Adipose tissue (tissue), 3 donors: Measurements from ENCODE around the gene TSPAN14. TPM values are rescaled to one million over a fixed set of nuclear protein-coding genes. Genes with fewer than 3 reads are reported as not detected.

Experiments used
- H3K27ac ChIP-seq: one replicate; pipeline ENCODE4 v1.5.1; 2013; ENCODE audit warnings: low read depth, low read length
- WGBS, 3 donors: extraction: QIAGEN DNeasy Blood & Tissue Kit; methylation state at CpG; one replicate each; pipeline ENCODE4 v1.1.7; 2013; 5-methylcytosine and 5-hydroxymethylcytosine counted together
- polyA plus RNA-seq, 3 donors: library from polyadenylated mRNA; stranded (reverse); fragments of 200-250 nt; gene quantifications; one replicate each; pipeline ENCODE4 v1.2.3, GENCODE V29; 2013
- donor health status: healthy with polysubstance abuse.
- donor health status: Bipolar disorder and iron deficiency.
- donor health status: healthy.

The TSPAN14 gene
- polyA plus RNA-seq, 3 donors, result 29.5 to 82.7 (median 36.2) TPM

- 19 to 58% (median 26%) methylated on average over 7 of the region's 7 CpGs for WGBS, 3 donors
- H3K27ac ChIP-seq, result peak overlapping the region; percentile 55
Measured at GRCh38 chr10:80497187-80498077, 43.3 kb downstream of the TSPAN14 start.

GRCh38 chr10:80498078-80498832 lies 44.1 kb downstream of the TSPAN14 start:
- H3K27ac ChIP-seq, result peak overlapping the region; percentile 73
- 19 to 40% (median 28%) methylated on average over 8 of the region's 8 CpGs for WGBS, 3 donors

- 10 to 16% (median 15%) methylated on average over 14 of the region's 14 CpGs for WGBS, 3 donors
- peak overlapping the region; percentile 73 for H3K27ac ChIP-seq
Measured at GRCh38 chr10:80498833-80499741, 45.0 kb downstream of the TSPAN14 start.

- 40 to 79% (median 49%) methylated on average over 14 of the region's 14 CpGs for WGBS, 3 donors
- peak overlapping the region; percentile 29 for H3K27ac ChIP-seq
Measured at GRCh38 chr10:80500572-80501380, 46.7 kb downstream of the TSPAN14 start.

GRCh38 chr10:80501381-80501912 lies 47.3 kb downstream of the TSPAN14 start:
- no peak overlapping the region for H3K27ac ChIP-seq
- 89 to 95% (median 92%) methylated on average over 3 of the region's 3 CpGs for WGBS, 3 donors

GRCh38 chr10:80501913-80502521 lies 47.9 kb downstream of the TSPAN14 start:
- no peak overlapping the region for H3K27ac ChIP-seq
- WGBS, 3 donors, result 68 to 87% (median 70%) methylated on average over 13 of the region's 13 CpGs

GRCh38 chr10:80502621-80503583 lies 48.8 kb downstream of the TSPAN14 start:
- peak overlapping the region; percentile 22 for H3K27ac ChIP-seq
- 72 to 90% (median 74%) methylated on average over 13 of the region's 13 CpGs for WGBS, 3 donors

- 67 to 72% (median 70%) methylated on average over 7 of the region's 7 CpGs for WGBS, 3 donors
- H3K27ac ChIP-seq, result no peak overlapping the region
Measured at GRCh38 chr10:80503584-80504157, 49.6 kb downstream of the TSPAN14 start.

GRCh38 chr10:80504158-80504811 lies 50.2 kb downstream of the TSPAN14 start:
- 39 to 47% (median 47%) methylated on average over 7 of the region's 7 CpGs for WGBS, 3 donors
- H3K27ac ChIP-seq, result no peak overlapping the region

GRCh38 chr10:80504897-80505465 lies 50.9 kb downstream of the TSPAN14 start:
- H3K27ac ChIP-seq, result no peak overlapping the region
- 51 to 74% (median 62%) methylated on average over 5 of the region's 5 CpGs for WGBS, 3 donors

- 73 to 80% (median 74%) methylated on average over 6 of the region's 6 CpGs for whole genome bisulfite sequencing, 3 donors
- no peak overlapping the region for H3K27ac ChIP-seq
Measured at GRCh38 chr10:80506189-80506575, 52.1 kb downstream of the TSPAN14 start.

GRCh38 chr10:80506836-80507487 lies 52.9 kb downstream of the TSPAN14 start:
- H3K27ac ChIP-seq, result no peak overlapping the region
- 75 to 87% (median 84%) methylated on average over 13 of the region's 13 CpGs for WGBS, 3 donors

- H3K27ac ChIP-seq, result no peak overlapping the region
- 66 to 95% (median 81%) methylated on average over 8 of the region's 8 CpGs for WGBS, 3 donors
Measured at GRCh38 chr10:80509108-80509402, 54.9 kb downstream of the TSPAN14 start.

- WGBS, 3 donors, result 59 to 79% (median 60%) methylated on average over 18 of the region's 18 CpGs
- H3K27ac ChIP-seq, result no peak overlapping the region
Measured at GRCh38 chr10:80509403-80510161, 55.5 kb downstream of the TSPAN14 start.
